NCI-H2081 (cell line): ENCODE data around the gene HDGFL2.
A peak's percentile ranks its signal among the peaks of the same experiment; 100 is the strongest.
"Not testable (repeated sequence)": the region's sequence is repeated elsewhere in the genome, so short reads cannot be mapped to it uniquely, and the experiment has no call there.

Source experiments
- DNase-seq, 2 experiments: peaks; one replicate each; lab custom pipeline; 2025; lab: John Stamatoyannopoulos, UW

HDGFL2 gene

GRCh38 chr19:4516199-4516938 is 44.3 kb downstream of the HDGFL2 start:
- no peak for DNase-seq

GRCh38 chr19:4516939-4517300 is 44.8 kb downstream of the HDGFL2 start:
- DNase-seq = no peak

- DNase-seq = no peak
Observed at GRCh38 chr19:4517451-4518057, 45.5 kb downstream of the HDGFL2 start.

GRCh38 chr19:4518345-4519171 is 46.5 kb downstream of the HDGFL2 start, which contains the start of gene PLIN4:
TSS of gene PLIN4 (minus strand) at chr19:4518486. CDS start at chr19:4518272, 214 bp downstream.
- DNase-seq = no peak

GRCh38 chr19:4519172-4519496 is 47.0 kb downstream of the HDGFL2 start:
- DNase-seq = no peak

GRCh38 chr19:4519521-4520277 is 47.6 kb downstream of the HDGFL2 start:
- peak in 1 of 2 experiments; percentile 5 for DNase-seq

GRCh38 chr19:4521170-4521887 is 49.2 kb downstream of the HDGFL2 start:
- no peak for DNase-seq

- DNase-seq = no peak
Observed at GRCh38 chr19:4521888-4522242, 49.8 kb downstream of the HDGFL2 start.

GRCh38 chr19:4522291-4523002 is 50.4 kb downstream of the HDGFL2 start:
- no peak for DNase-seq

GRCh38 chr19:4523306-4524110 is 51.4 kb downstream of the HDGFL2 start:
- DNase-seq = no peak

- peak; percentile 35 to 50 for DNase-seq
Observed at GRCh38 chr19:4524808-4525562, 52.9 kb downstream of the HDGFL2 start.

- no peak for DNase-seq
Observed at GRCh38 chr19:4525563-4526002, 53.5 kb downstream of the HDGFL2 start.

GRCh38 chr19:4527377-4527776 is 55.3 kb downstream of the HDGFL2 start:
- not testable (repeated sequence) for DNase-seq

- no peak for DNase-seq
Observed at GRCh38 chr19:4528843-4529242, 56.7 kb downstream of the HDGFL2 start.

GRCh38 chr19:4529924-4530522 is 57.9 kb downstream of the HDGFL2 start:
- no peak for DNase-seq

- no peak for DNase-seq
Observed at GRCh38 chr19:4531562-4532165, 59.6 kb downstream of the HDGFL2 start.

GRCh38 chr19:4533334-4533733 is 61.2 kb downstream of the HDGFL2 start:
- DNase-seq = no peak

GRCh38 chr19:4533835-4534424 is 61.8 kb downstream of the HDGFL2 start:
- no peak for DNase-seq
